Measurements from ENCODE around the gene GRAP2. TPM values are rescaled to one million over a fixed set of nuclear protein-coding genes. Genes with fewer than 3 reads are reported as not detected.

The GRAP2 gene
- not detected in 2 replicates for total RNA-seq (ENCODE audit: low replicate concordance)

GRCh38 chr22:39900306-39901227 is at the start of gene GRAP2:
Gene GRAP2 (plus strand): TSS chr22:39901084. CDS start chr22:39947107, 46,023 bp downstream.
- no peaks in the 10 kb centered on the region for H3K79me2 ChIP-seq (ENCODE audit: low read depth)
- H3K27me3 ChIP-seq = peaks cover 6% of the 10 kb centered on the region
- no peaks in the 10 kb centered on the region for H3F3A ChIP-seq (ENCODE audit: low read depth)
- H3K4me3 ChIP-seq = no peak within 1 kb of the TSS
- no peak within 1 kb of the TSS for H3K27ac Mint-ChIP-seq
- H3K27ac ChIP-seq = no peak within 1 kb of the TSS
- peaks cover 6% of the 10 kb centered on the region for H3K4me1 Mint-ChIP-seq
- no peak within 1 kb of the TSS for H3K9ac ChIP-seq
- DNase-seq (ENCODE audit: low spot score) = no peak
- no peaks in the 10 kb centered on the region for H3K9me3 ChIP-seq (ENCODE audit: low read depth)
- TF ChIP-seq EZH2phosphoT487 (IDR thresholded peaks at IDR 0.05) (no peak), CTCF (IDR thresholded peaks at IDR 0.05) (no peak), EZH2 (IDR thresholded peaks at IDR 0.05) (no peak)
- no peaks in the 10 kb centered on the region for H3K9me3 Mint-ChIP-seq
- no peaks in the 10 kb centered on the region for H3K36me3 Mint-ChIP-seq
- H4K20me1 ChIP-seq (ENCODE audit: low read depth) = no peaks in the 10 kb centered on the region
- no peaks in the 10 kb centered on the region for H3K27me3 Mint-ChIP-seq (ENCODE audit: insufficient read depth, low read depth)
- H2AFZ ChIP-seq (replicated peaks) = no peak within 1 kb of the TSS
- H3K4me3 Mint-ChIP-seq = no peak within 1 kb of the TSS
- H3K4me1 ChIP-seq = no peaks in the 10 kb centered on the region
- no peaks in the 10 kb centered on the region for H3K36me3 ChIP-seq
- H3K4me2 ChIP-seq = no peak within 1 kb of the TSS

GRCh38 chr22:39851606-39852315 is 49.1 kb upstream of the GRAP2 start:
- Mint-ChIP-seq H3K4me1 (no peaks in the 10 kb centered on the region), H3K36me3 (no peaks in the 10 kb centered on the region), H3K27me3 (ENCODE audit: insufficient read depth, low read depth) (no peaks in the 10 kb centered on the region), H3K9me3 (no peaks in the 10 kb centered on the region), H3K27ac (no peak overlapping the region), H3K4me3 (no peak overlapping the region)
- no peak overlapping the region for H3K27ac ChIP-seq
- no peaks in the 10 kb centered on the region for H3K4me1 ChIP-seq
- H3K9ac ChIP-seq = no peak overlapping the region
- TF ChIP-seq CTCF (IDR thresholded peaks at IDR 0.05) (no peak), EZH2 (IDR thresholded peaks at IDR 0.05) (no peak), EZH2phosphoT487 (IDR thresholded peaks at IDR 0.05) (no peak)
- H3K9me3 ChIP-seq (ENCODE audit: low read depth) = no peaks in the 10 kb centered on the region
- DNase-seq (ENCODE audit: low spot score) = no peak
- no peak overlapping the region for H3K4me2 ChIP-seq
- no peaks in the 10 kb centered on the region for H3F3A ChIP-seq (ENCODE audit: low read depth)
- H3K27me3 ChIP-seq = peaks cover 33% of the 10 kb centered on the region
- H3K4me3 ChIP-seq = no peak overlapping the region
- H2AFZ ChIP-seq (replicated peaks) = no peak overlapping the region
- H3K79me2 ChIP-seq (ENCODE audit: low read depth) = no peaks in the 10 kb centered on the region
- no peaks in the 10 kb centered on the region for H4K20me1 ChIP-seq (ENCODE audit: low read depth)
- H3K36me3 ChIP-seq = no peaks in the 10 kb centered on the region

- Histone ChIP-seq H3K27ac (no peak overlapping the region), H2AFZ (replicated peaks) (no peak overlapping the region), H3K4me2 (no peak overlapping the region), H3K4me1 (no peaks in the 10 kb centered on the region), H3K79me2 (ENCODE audit: low read depth) (no peaks in the 10 kb centered on the region), H3K4me3 (no peak overlapping the region), H4K20me1 (ENCODE audit: low read depth) (no peaks in the 10 kb centered on the region), H3K9me3 (ENCODE audit: low read depth) (no peaks in the 10 kb centered on the region), H3K27me3 (peaks cover 33% of the 10 kb centered on the region), H3K36me3 (no peaks in the 10 kb centered on the region), H3K9ac (no peak overlapping the region), H3F3A (ENCODE audit: low read depth) (no peaks in the 10 kb centered on the region)
- H3K36me3 Mint-ChIP-seq = no peaks in the 10 kb centered on the region
- H3K4me3 Mint-ChIP-seq = no peak overlapping the region
- no peak for TF ChIP-seq EZH2 (IDR thresholded peaks at IDR 0.05)
- TF ChIP-seq EZH2phosphoT487 (IDR thresholded peaks at IDR 0.05) = no peak
- TF ChIP-seq CTCF (IDR thresholded peaks at IDR 0.05) = no peak
- no peaks in the 10 kb centered on the region for H3K27me3 Mint-ChIP-seq (ENCODE audit: insufficient read depth, low read depth)
- DNase-seq (ENCODE audit: low spot score) = no peak
- no peak overlapping the region for H3K27ac Mint-ChIP-seq
- H3K9me3 Mint-ChIP-seq = no peaks in the 10 kb centered on the region
- H3K4me1 Mint-ChIP-seq = no peaks in the 10 kb centered on the region
These were observed 48.1 kb upstream of the GRAP2 start for GRCh38 chr22:39852799-39853198.

Data from neural progenitor cell (in vitro differentiated cells).